NCI-H2196 treated with DMSO at 0.1 percent for 48 hours (cell line): ENCODE results near the gene TRAIP.
A peak's percentile ranks its signal among the peaks of the same experiment; 100 is the strongest.

Source experiments
- DNase-seq: peaks from one replicate; lab custom pipeline; 2025; ENCODE audit not compliant: unreplicated experiment; lab: John Stamatoyannopoulos, UW

Gene TRAIP

GRCh38 chr3:49873623-49874022, 17.3 kb upstream of the TRAIP start:
- no peak for DNase-seq

GRCh38 chr3:49872801-49873281, 16.5 kb upstream of the TRAIP start:
- no peak for DNase-seq

GRCh38 chr3:49871531-49872153, 15.3 kb upstream of the TRAIP start:
- DNase-seq, result no peak

- no peak for DNase-seq
Measured at GRCh38 chr3:49869525-49870126, 13.3 kb upstream of the TRAIP start, which contains the start of gene CAMKV. TSS of gene CAMKV (minus strand) at chr3:49869906. CDS start at chr3:49862388, 7,518 bp downstream.

- DNase-seq, result no peak
Measured at GRCh38 chr3:49868862-49869466, 12.6 kb upstream of the TRAIP start.

GRCh38 chr3:49867871-49868321, 11.5 kb upstream of the TRAIP start:
- DNase-seq, result no peak

GRCh38 chr3:49867400-49867799, 11.0 kb upstream of the TRAIP start:
- no peak for DNase-seq

GRCh38 chr3:49865198-49865784, 8.9 kb upstream of the TRAIP start:
- DNase-seq, result no peak

GRCh38 chr3:49864505-49864904, 8.1 kb upstream of the TRAIP start:
- DNase-seq, result no peak

- DNase-seq, result no peak
Measured at GRCh38 chr3:49859576-49860305, 3.4 kb upstream of the TRAIP start.

GRCh38 chr3:49855662-49856061, 702 bp downstream of the TRAIP start:
- no peak for DNase-seq

- DNase-seq, result no peak
Measured at GRCh38 chr3:49845694-49846093, 10.7 kb downstream of the TRAIP start.

- DNase-seq, result no peak
Measured at GRCh38 chr3:49844464-49845183, 11.7 kb downstream of the TRAIP start.

- no peak for DNase-seq
Measured at GRCh38 chr3:49842843-49843517, 13.4 kb downstream of the TRAIP start.

GRCh38 chr3:49841806-49842205, 14.6 kb downstream of the TRAIP start:
- no peak for DNase-seq

- DNase-seq, result no peak
Measured at GRCh38 chr3:49841126-49841696, 15.2 kb downstream of the TRAIP start.

GRCh38 chr3:49840388-49840787, 16.0 kb downstream of the TRAIP start:
- no peak for DNase-seq

- peak; percentile 24 for DNase-seq
Measured at GRCh38 chr3:49839193-49839809, 17.1 kb downstream of the TRAIP start.

- no peak for DNase-seq
Measured at GRCh38 chr3:49831341-49831740, 25.0 kb downstream of the TRAIP start.
